HG03469 (cell line): ENCODE measurements around the gene PTPRN2.
"Not testable (repeated sequence)": the region's sequence is repeated elsewhere in the genome, so short reads cannot be mapped to it uniquely, and the experiment has no call there.

Experiments
- ATAC-seq: cut with Tn5 transposase; IDR thresholded peaks from one replicate; pipeline ENCODE4 v1.9.1; 2021; ENCODE audit warnings: mild to moderate bottlenecking, moderate library complexity, moderate number of reproducible peaks; ENCODE audit not compliant: unreplicated experiment

PTPRN2 gene

GRCh38 chr7:158473221-158473620, 114.4 kb downstream of the PTPRN2 start:
- ATAC-seq: no peak

GRCh38 chr7:158472596-158472995, 115.0 kb downstream of the PTPRN2 start:
- ATAC-seq: no peak

- ATAC-seq: no peak
Observed at GRCh38 chr7:158471716-158472115, 115.9 kb downstream of the PTPRN2 start.

GRCh38 chr7:158470336-158470735, 117.3 kb downstream of the PTPRN2 start:
- no peak for ATAC-seq

GRCh38 chr7:158469396-158470051, 118.1 kb downstream of the PTPRN2 start:
- no peak for ATAC-seq

- no peak for ATAC-seq
Observed at GRCh38 chr7:158468700-158469296, 118.8 kb downstream of the PTPRN2 start.

- ATAC-seq: no peak
Observed at GRCh38 chr7:158468181-158468580, 119.4 kb downstream of the PTPRN2 start.

GRCh38 chr7:158467562-158467961, 120.1 kb downstream of the PTPRN2 start:
- ATAC-seq: no peak

GRCh38 chr7:158463317-158463716, 124.3 kb downstream of the PTPRN2 start:
- no peak for ATAC-seq

GRCh38 chr7:158461824-158462223, 125.8 kb downstream of the PTPRN2 start:
- ATAC-seq: no peak

GRCh38 chr7:158460665-158461064, 127.0 kb downstream of the PTPRN2 start:
- no peak for ATAC-seq

GRCh38 chr7:158458716-158459282, 128.8 kb downstream of the PTPRN2 start:
- no peak for ATAC-seq

GRCh38 chr7:158458096-158458495, 129.5 kb downstream of the PTPRN2 start:
- ATAC-seq: no peak

GRCh38 chr7:158457586-158457985, 130.0 kb downstream of the PTPRN2 start:
- not testable (repeated sequence) for ATAC-seq

- ATAC-seq: no peak
Observed at GRCh38 chr7:158454631-158455030, 133.0 kb downstream of the PTPRN2 start.

- no peak for ATAC-seq
Observed at GRCh38 chr7:158453663-158454062, 134.0 kb downstream of the PTPRN2 start.

- no peak for ATAC-seq
Observed at GRCh38 chr7:158452331-158452730, 135.3 kb downstream of the PTPRN2 start.

- no peak for ATAC-seq
Observed at GRCh38 chr7:158450476-158451124, 137.0 kb downstream of the PTPRN2 start.

GRCh38 chr7:158449942-158450341, 137.7 kb downstream of the PTPRN2 start:
- ATAC-seq: no peak

GRCh38 chr7:158449266-158449665, 138.4 kb downstream of the PTPRN2 start:
- no peak for ATAC-seq

- ATAC-seq: no peak
Observed at GRCh38 chr7:158448430-158449100, 139.1 kb downstream of the PTPRN2 start.
